GM19467 (cell line): ENCODE measurements around the gene AIFM3.
"Not testable (repeated sequence)": the region's sequence is repeated elsewhere in the genome, so short reads cannot be mapped to it uniquely, and the experiment has no call there.

Source experiments
- ATAC-seq: cut with Tn5 transposase; IDR thresholded peaks from one replicate; pipeline ENCODE4 v1.9.1; 2021; ENCODE audit warnings: mild to moderate bottlenecking, moderate library complexity; ENCODE audit not compliant: unreplicated experiment

The AIFM3 gene, protein sequence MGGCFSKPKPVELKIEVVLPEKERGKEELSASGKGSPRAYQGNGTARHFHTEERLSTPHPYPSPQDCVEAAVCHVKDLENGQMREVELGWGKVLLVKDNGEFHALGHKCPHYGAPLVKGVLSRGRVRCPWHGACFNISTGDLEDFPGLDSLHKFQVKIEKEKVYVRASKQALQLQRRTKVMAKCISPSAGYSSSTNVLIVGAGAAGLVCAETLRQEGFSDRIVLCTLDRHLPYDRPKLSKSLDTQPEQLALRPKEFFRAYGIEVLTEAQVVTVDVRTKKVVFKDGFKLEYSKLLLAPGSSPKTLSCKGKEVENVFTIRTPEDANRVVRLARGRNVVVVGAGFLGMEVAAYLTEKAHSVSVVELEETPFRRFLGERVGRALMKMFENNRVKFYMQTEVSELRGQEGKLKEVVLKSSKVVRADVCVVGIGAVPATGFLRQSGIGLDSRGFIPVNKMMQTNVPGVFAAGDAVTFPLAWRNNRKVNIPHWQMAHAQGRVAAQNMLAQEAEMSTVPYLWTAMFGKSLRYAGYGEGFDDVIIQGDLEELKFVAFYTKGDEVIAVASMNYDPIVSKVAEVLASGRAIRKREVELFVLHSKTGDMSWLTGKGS

DNA sequence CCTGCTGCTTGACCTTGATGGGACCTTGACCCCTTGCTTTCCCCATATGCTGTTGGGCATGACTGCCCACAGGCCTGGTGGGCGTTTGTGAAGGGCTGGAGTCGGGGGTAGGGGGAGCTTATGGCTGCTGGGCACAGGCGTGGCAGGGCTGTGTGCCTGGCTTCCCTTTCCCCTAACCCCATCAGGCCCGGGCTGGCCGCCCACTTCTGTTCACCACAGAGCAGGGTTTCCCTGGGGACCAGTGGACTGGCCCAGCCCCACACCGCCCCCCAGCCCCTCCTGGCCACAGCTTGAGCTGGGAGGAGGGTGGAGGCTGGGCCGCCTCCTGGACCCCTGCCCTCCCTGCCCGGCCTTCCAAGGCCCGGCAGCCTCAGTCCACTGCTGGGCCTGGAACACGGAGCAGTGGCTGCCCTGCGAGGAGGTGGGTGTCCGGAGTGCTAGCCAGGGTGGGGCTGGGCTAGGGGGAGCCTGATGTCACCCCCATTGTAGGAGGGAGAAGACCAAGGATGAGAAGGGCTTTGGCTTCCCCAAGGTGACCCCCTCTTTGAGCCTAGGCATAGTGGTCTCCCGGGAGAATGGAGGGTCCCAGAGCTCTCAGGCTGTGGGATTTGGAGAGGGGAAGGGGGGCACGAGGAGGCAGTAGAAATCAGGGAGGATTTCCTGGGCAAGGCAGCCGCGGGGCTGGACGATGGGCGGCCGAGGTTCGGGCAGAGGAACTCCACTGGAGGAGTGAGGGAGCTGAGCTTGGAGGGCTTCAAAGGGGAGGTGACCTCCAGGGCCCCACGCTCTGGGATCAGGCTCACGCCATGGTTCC, at the start of gene AIFM3:
Gene AIFM3, plus strand, starts transcription at position 373 of the 814 bp plus-strand sequence. CDS start 690 bp downstream, outside the sequence.
- no peak for ATAC-seq

- ATAC-seq = no peak
Observed at GRCh38 chr22:20918663-20919218, 48.3 kb upstream of the AIFM3 start.

- ATAC-seq = no peak
Observed at GRCh38 chr22:20919718-20920117, 47.3 kb upstream of the AIFM3 start.

DNA sequence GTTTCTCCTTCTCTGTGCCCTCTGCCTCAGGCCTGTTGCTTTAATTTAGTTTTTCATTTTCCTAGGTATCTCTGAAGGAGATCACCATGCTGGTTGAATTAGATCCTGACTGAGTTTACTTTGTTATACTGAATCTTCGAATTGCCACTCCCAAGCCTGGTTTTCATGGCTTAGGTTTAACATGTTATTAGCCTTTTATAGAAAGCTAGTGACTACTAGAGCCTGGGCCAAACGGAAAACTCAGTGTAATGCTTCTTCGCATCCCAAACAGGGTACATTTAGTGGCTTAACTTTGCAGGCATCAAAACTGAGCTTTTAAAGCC, 46.2 kb upstream of the AIFM3 start:
- ATAC-seq = no peak

DNA sequence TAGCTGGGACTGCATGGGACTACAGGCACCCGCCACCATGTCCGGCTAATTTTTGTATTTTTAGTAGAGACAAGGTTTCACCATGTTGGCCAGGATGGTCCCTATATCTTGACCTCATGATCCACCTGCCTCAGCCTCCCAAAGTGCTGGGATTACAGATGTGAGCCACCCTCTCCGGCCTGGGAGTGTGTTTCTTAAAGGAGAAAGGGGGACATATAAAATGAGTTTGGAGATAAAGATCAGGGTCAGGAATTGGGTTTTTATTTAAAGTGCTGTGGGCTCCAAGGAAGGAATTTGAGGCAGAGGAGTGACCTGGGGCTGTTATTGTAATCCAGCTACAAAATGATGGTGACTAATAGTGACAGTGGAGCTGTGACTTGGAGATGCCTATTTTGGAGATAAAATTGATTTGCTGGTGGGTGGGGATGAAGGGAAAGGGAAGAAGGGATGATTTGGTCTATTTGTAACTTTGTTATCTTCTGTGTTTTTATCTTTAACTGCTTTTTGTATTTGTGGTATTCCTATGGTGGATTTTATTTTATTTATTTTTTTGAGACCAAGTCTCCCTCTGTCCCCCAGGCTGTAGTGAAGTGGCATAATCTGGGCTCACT, 44.8 kb upstream of the AIFM3 start:
- ATAC-seq = no peak

DNA sequence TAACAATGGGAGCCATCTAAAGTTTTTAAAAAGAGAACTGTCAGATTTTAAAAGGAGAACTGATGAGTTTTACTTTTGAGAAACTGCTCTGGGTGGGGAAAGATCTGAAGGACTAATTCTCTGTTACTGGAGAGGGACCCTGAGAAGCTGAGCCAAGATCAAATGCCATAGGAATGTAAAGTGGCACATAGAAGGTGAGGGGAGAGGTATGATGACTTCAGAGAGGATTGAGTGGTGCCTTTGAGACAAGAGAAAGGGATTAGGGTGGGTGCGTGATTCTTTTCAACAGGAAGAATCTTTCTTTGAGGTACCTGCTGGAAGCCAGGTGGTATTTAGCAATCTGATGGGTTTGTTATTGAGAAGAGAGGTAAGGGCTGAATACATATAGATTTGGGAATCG, 40.8 kb upstream of the AIFM3 start:
- no peak for ATAC-seq

DNA sequence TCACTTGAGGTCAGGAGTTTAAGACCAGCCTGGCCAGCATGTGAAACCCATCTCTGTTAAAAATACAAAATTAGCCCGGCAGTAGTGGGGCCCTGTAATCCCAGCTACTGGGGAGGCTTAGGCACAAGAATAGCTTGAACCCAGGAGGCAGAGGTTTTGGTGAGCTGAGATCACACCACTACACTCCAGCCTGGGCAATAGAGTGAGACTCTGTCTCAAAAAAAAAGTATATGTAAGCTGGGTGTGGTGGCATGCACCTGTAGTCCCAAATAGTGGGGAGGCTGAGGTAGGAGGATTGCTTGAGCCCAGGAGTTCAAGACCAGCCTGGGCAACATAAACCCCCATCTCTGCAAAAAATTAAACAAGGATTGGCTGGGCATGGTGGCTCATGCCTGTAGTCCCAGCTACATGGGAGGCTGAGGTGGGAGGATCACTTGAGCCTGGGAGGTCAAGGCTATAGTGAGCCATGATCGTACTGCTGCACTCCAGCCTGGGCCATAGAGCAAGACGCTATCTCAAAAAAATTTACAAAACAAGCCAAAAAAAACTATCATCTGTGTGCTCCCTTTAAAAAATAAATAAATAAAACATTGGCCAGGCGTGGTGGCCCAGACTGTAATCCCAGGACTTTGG, 39.0 kb upstream of the AIFM3 start:
- ATAC-seq = no peak

DNA sequence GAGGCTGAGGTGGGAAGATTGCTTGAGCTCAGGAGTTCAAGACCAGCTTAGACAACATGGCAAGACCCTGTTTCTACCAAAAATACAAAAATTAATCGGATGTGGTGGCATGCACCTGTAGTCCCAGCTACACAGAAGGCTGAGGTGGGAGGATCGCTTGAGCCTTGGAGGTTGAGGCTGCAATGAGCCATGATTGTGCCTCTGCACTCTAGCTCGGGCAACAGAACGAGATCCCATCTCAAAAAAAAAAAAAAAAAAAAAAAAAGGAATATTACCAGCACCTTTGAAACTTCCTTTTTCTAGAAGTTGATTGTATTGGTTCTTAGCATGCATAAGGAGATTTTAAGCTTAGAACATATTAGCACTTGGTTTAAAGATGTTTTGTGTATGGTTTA, 38.5 kb upstream of the AIFM3 start:
- no peak for ATAC-seq

- no peak for ATAC-seq
Observed at GRCh38 chr22:20930004-20930403, 37.1 kb upstream of the AIFM3 start.

- ATAC-seq = not testable (repeated sequence)
Observed at GRCh38 chr22:20930435-20930834, 36.6 kb upstream of the AIFM3 start.

GRCh38 chr22:20931126-20931654, 35.9 kb upstream of the AIFM3 start:
- no peak for ATAC-seq

DNA sequence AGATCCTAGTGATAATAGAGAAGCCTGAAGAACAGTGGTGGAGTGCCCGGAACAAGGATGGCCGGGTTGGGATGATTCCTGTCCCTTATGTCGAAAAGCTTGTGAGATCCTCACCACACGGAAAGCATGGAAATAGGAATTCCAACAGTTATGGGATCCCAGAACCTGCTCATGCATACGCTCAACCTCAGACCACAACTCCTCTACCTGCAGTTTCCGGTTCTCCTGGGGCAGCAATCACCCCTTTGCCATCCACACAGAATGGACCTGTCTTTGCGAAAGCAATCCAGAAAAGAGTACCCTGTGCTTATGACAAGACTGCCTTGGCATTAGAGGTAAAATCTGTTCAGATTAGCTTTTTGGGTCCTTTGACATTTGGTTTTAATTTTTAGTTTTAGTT, 33.1 kb upstream of the AIFM3 start:
- ATAC-seq = no peak

- not testable (repeated sequence) for ATAC-seq
Observed at GRCh38 chr22:20935049-20935448, 32.0 kb upstream of the AIFM3 start.

DNA sequence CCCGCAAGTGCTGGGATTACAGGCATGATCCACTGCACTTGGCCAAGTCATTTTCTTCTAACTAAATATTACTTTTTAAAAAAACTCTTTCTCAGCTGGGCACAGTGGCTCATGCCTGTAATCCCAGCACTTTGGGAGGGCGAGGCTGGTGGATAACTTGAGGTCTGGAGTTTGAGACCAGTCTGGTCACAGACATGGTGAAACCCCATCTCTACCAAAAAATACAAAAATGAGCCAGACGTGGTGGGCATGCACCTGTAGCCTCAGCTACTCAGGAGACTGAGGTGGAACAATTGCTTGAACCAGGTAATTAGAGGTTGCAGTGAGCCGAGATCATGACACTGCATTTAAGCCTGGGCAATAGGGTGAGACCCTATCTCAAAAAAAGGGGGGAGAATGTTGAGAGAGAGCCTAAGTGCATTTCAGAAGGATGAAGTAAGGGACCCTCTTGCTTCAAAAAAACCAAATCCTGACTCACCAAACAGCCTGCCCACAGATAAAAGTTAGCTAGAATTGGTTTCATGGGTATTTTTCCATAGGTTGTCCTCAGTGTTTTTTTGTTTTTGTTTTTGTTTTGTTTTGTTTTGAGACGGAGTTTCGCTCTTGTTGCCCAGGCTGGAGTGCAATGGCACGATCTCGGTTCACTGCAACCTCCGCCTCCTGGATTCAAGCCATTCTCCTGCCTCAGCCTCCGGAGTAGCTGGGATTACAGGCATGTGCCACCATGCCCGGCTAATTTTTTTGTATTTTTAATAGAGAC, 31.1 kb upstream of the AIFM3 start:
- not testable (repeated sequence) for ATAC-seq

GRCh38 chr22:20937031-20937793, 29.8 kb upstream of the AIFM3 start:
- ATAC-seq = no peak

DNA sequence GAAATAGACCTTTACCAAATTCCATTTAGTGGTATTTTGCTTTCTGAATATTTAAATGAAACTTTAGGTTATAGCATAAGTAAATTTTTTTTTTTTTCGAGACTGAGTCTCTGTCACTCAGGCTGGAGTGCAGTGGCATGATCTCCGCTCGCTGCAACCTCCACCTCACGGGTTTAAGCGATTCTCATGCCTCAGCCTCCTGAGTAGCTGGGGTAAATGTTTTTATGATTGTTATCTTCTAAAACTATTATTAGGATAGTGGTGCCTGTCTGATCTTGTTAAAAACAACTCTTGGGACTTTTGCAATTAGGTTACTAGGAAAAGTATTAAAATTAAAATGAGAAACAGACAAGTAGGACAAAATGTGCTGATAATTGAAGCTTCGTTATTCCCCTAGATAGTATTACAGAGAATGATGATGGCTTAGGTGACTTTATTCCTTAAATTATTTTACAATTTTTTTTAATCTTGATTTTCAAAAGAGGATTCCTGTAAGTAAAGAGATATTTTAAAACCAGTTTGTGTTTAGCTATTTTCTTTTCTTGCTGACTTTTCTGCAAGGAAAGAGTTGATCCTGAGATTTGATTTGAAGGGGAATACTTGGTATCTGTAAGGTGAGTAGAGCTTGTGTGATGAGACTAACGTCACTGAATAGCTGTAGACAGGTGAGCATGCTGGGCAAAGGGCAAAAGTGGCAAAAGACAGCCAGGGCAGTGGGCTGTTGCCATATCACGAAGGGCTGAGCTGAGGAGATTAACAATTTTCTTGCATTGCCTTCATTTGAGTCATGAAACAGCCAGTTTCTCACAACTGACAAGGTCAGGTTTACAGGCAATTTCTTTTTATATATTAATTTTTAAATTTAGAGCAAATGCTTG, 29.0 kb upstream of the AIFM3 start:
- no peak for ATAC-seq

GRCh38 chr22:20939457-20940185, 27.4 kb upstream of the AIFM3 start:
- ATAC-seq = not testable (repeated sequence)
